SK-N-SH (cell line): Measurements from ENCODE around the gene DGKD. TPM values are rescaled to one million over a fixed set of nuclear protein-coding genes. Genes with fewer than 3 reads are reported as not detected.
A peak's percentile ranks its signal among the peaks of the same experiment; 100 is the strongest.

Experiments used
- CTCF ChIA-PET: fragments of 300-600, 350-600 bp; formaldehyde crosslinking; extraction: SDS; loops from one replicate; lab custom pipeline; 2021; lab: Yijun Ruan, JAX
- POLR2A ChIA-PET: fragments of 350-600 bp; sonication (Branson Sonifier 250); formaldehyde crosslinking; extraction: SDS; loops from one replicate; lab custom pipeline; 2020; ENCODE audit warnings: antibody characterized with exemption, inconsistent platforms; lab: Yijun Ruan, JAX
- DNase-seq: peaks from one replicate; pipeline ENCODE4 v3.0.0; 2012
- H2AFZ ChIP-seq: fragments of 200-600 bp; sonication (generic); 2 replicates; pipeline ENCODE4 v1.8.1; 2016; ENCODE audit warnings: antibody characterized with exemption, mild to moderate bottlenecking, low read depth
- H3F3A ChIP-seq: fragments of 200-600 bp; sonication (generic); replicated peaks from 2 replicates; pipeline ENCODE3; 2016; ENCODE audit warnings: antibody characterized with exemption, mild to moderate bottlenecking; ENCODE audit not compliant: insufficient read depth
- H3K27ac ChIP-seq, 2 experiments: fragments of 200-500 bp in 1 of 2; fragments of 200-600 bp in 1 of 2; sonication (Bioruptor generic) in 1 of 2; sonication (generic), shearing (Covaris generic) in 1 of 2; 2 replicates each; pipeline versions ENCODE4 v1.5.1 to v1.6.1; 2014 to 2016; ENCODE audit warnings: low read depth in 2 of 2, inconsistent platforms in 1 of 2, low read length in 1 of 2, mild to moderate bottlenecking in 1 of 2, mixed read lengths in 1 of 2
- H3K27me3 ChIP-seq: fragments of 200-600 bp; sonication (generic), shearing (Covaris generic); 2 replicates; pipeline ENCODE4 v1.6.1; 2016; ENCODE audit warnings: mixed run types; ENCODE audit not compliant: insufficient read depth
- H3K36me3 ChIP-seq, 2 experiments: fragments of 200-500 bp in 1 of 2; fragments of 200-600 bp in 1 of 2; sonication (Bioruptor generic) in 1 of 2; sonication (generic) in 1 of 2; replicated peaks in 1 of 2; 2 replicates each; pipeline versions ENCODE3 to v1.5.1; 2014 to 2016; ENCODE audit warnings: low read length in 1 of 2, mild to moderate bottlenecking in 1 of 2; ENCODE audit not compliant: insufficient read depth in 2 of 2, control insufficient read depth in 1 of 2
- H3K4me1 ChIP-seq, 2 experiments: fragments of 200-500 bp in 1 of 2; fragments of 200-600 bp in 1 of 2; sonication (Bioruptor generic) in 1 of 2; sonication (generic), shearing (Covaris generic) in 1 of 2; 2 replicates each; pipeline versions ENCODE4 v1.5.1 to v1.6.1; 2014 to 2016; ENCODE audit warnings: low read depth in 1 of 2, low read length in 1 of 2, mixed run types in 1 of 2; ENCODE audit not compliant: insufficient read depth in 2 of 2, control insufficient read depth in 1 of 2
- H3K4me2 ChIP-seq: fragments of 200-600 bp; sonication (generic), shearing (Covaris generic); 2 replicates; pipeline ENCODE4 v1.6.1; 2017; ENCODE audit warnings: mixed run types
- H3K4me3 ChIP-seq, 2 experiments: fragments of 200-500 bp in 1 of 2; fragments of 200-600 bp in 1 of 2; sonication (Bioruptor generic) in 1 of 2; sonication (generic), shearing (Covaris generic) in 1 of 2; 2 replicates each; pipeline versions ENCODE4 v1.5.1 to v1.8.1; 2014 to 2016; ENCODE audit warnings: low read depth in 2 of 2, inconsistent platforms in 1 of 2, low read length in 1 of 2, mild to moderate bottlenecking in 1 of 2, mixed read lengths in 1 of 2, moderate library complexity in 1 of 2
- H3K79me2 ChIP-seq: fragments of 200-600 bp; sonication (generic); 2 replicates; pipeline ENCODE4 v1.8.1; 2017; ENCODE audit warnings: mild to moderate bottlenecking; ENCODE audit not compliant: insufficient read depth
- H3K9ac ChIP-seq: fragments of 200-600 bp; sonication (generic); 2 replicates; pipeline ENCODE4 v1.6.1; 2017; ENCODE audit warnings: mixed run types
- H3K9me2 ChIP-seq: fragments of 200-600 bp; sonication (generic); 2 replicates; pipeline ENCODE4 v1.6.1; 2017; ENCODE audit warnings: mixed run types
- H3K9me3 ChIP-seq: fragments of 200-600 bp; sonication (generic); 2 replicates; pipeline ENCODE4 v1.6.1; 2017; ENCODE audit warnings: mixed run types, mild to moderate bottlenecking, moderate library complexity
- H4K20me1 ChIP-seq: fragments of 200-600 bp; sonication (generic); 2 replicates; pipeline ENCODE4 v1.6.1; 2017; ENCODE audit warnings: mild to moderate bottlenecking, mixed run types; ENCODE audit not compliant: insufficient read depth
- ELF1 ChIP-seq: IDR thresholded peaks from 2 replicates; pipeline ENCODE4 v1.4.0; 2012
- EZH2phosphoT487 ChIP-seq: fragments of 200-600 bp; sonication (generic); IDR thresholded peaks from 2 replicates; pipeline ENCODE4 v1.6.1; 2017; ENCODE audit warnings: low read depth, mixed run types, mild to moderate bottlenecking, antibody characterized with exemption, moderate library complexity, borderline replicate concordance
- GABPA ChIP-seq: IDR thresholded peaks from 2 replicates; pipeline ENCODE4 v1.4.0; 2012; ENCODE audit warnings: low read depth, mild to moderate bottlenecking
- GATA2 ChIP-seq: sonication (generic); formaldehyde crosslinking; IDR thresholded peaks from 2 replicates; pipeline ENCODE4 v1.5.0; 2020; ENCODE audit warnings: mild to moderate bottlenecking, missing genetic modification reagents
- MEF2A ChIP-seq: IDR thresholded peaks from 2 replicates; pipeline ENCODE4 v1.4.0; 2012; ENCODE audit warnings: low read depth, borderline replicate concordance
- RCOR1 ChIP-seq: fragments of 150-350 bp; IDR thresholded peaks from 2 replicates; pipeline ENCODE4 v1.6.1; 2017; ENCODE audit warnings: antibody characterized with exemption, low read length
- RFX5 ChIP-seq: IDR thresholded peaks from 2 replicates; pipeline ENCODE4 v1.6.1; 2012; ENCODE audit warnings: mild to moderate bottlenecking, improper control_type of control experiment, low read length
- SIN3A ChIP-seq: IDR thresholded peaks from 2 replicates; pipeline ENCODE4 v1.6.1; 2012; ENCODE audit warnings: low read depth, mild to moderate bottlenecking, low read length, moderate library complexity, borderline replicate concordance
- TAF1 ChIP-seq: IDR thresholded peaks from 2 replicates; pipeline ENCODE4 v1.6.1; 2012; ENCODE audit warnings: low read depth, mild to moderate bottlenecking, low read length, moderate library complexity, borderline replicate concordance
- TEAD4 ChIP-seq: IDR thresholded peaks from 2 replicates; pipeline ENCODE4 v1.4.0; 2012; ENCODE audit warnings: mild to moderate bottlenecking, borderline replicate concordance; ENCODE audit not compliant: insufficient read depth
- YY1 ChIP-seq: IDR thresholded peaks from 2 replicates; pipeline ENCODE4 v1.4.0; 2012; ENCODE audit warnings: low read depth, mild to moderate bottlenecking
- WGBS: methylation state at CpG from one replicate; pipeline ENCODE4 v1.1.6; 2017; ENCODE audit warnings: low lambda C conversion rate; 5-methylcytosine and 5-hydroxymethylcytosine counted together
- polyA plus RNA-seq, 3 experiments: library from polyadenylated mRNA; depleted of rRNA; stranded (reverse); fragments of >200 nt; gene quantifications; 2 replicates each; pipeline ENCODE4 v1.2.3, GENCODE V29; 2012
- TF ChIP-seq, protein P1 (sequence below): IDR thresholded peaks from 2 replicates; pipeline ENCODE4 v1.4.0; 2012; ENCODE audit warnings: low read depth, borderline replicate concordance
- TF ChIP-seq, protein P2 (sequence below): IDR thresholded peaks from 2 replicates; pipeline ENCODE4 v1.6.1; 2012; ENCODE audit warnings: mild to moderate bottlenecking, low read depth, low read length, moderate library complexity

DGKD gene
- polyA plus RNA-seq, 1 of the 3 experiments (the other 2 are of a cell fraction) = 21.7 TPM

DNA sequence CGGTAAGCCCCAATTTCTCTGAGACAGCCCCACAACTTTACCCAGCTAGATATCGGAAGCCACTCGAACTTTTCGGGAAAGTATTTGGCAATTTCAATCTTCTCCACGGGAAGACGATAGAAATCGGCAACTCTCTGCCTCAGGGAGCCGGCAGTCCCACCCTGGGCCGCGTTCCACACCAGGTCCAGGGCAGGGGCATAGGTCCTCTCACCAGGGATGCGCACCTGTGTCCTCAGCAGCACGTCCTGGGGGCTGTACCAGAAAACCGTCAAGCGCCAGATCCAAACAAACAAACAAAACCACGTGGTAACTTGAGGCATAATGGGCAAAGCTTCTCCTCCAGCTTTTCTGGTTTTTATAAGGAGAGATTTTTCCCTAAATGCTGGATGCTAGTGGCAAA is 131.4 kb downstream of the DGKD start:
- Histone ChIP-seq H3K27ac (peak overlapping the region in 1 of 2 experiments; percentile 99; a peak in 2 of 4 replicates), H3F3A (peaks cover 38% of the 10 kb centered on the region), H3K9ac (peak overlapping the region; percentile 68; the same call in 1 of the 2 replicates), H3K36me3 (peaks cover 32 to 36% of the 10 kb centered on the region in 2 experiments), H3K4me2 (no peak overlapping the region), H3K9me3 (no peaks in the 10 kb centered on the region), H3K4me1 (peaks cover 2 to 34% of the 10 kb centered on the region in 2 experiments; a peak in 3 of 4 replicates), H4K20me1 (no peaks in the 10 kb centered on the region), H3K79me2 (peaks cover 7% of the 10 kb centered on the region; the same call in 1 of the 2 replicates), H3K27me3 (no peaks in the 10 kb centered on the region), H2AFZ (no peak overlapping the region), H3K9me2 (no peaks in the 10 kb centered on the region), H3K4me3 (no peak overlapping the region)
- TF ChIP-seq SIN3A = no peak
- no peak for TF ChIP-seq GABPA
- no peak for TF ChIP-seq TEAD4
- no peak for TF ChIP-seq RCOR1
- TF ChIP-seq, protein P1, sequence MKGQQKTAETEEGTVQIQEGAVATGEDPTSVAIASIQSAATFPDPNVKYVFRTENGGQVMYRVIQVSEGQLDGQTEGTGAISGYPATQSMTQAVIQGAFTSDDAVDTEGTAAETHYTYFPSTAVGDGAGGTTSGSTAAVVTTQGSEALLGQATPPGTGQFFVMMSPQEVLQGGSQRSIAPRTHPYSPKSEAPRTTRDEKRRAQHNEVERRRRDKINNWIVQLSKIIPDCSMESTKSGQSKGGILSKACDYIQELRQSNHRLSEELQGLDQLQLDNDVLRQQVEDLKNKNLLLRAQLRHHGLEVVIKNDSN = no peak
- TF ChIP-seq YY1 = no peak
- TF ChIP-seq, protein P2, sequence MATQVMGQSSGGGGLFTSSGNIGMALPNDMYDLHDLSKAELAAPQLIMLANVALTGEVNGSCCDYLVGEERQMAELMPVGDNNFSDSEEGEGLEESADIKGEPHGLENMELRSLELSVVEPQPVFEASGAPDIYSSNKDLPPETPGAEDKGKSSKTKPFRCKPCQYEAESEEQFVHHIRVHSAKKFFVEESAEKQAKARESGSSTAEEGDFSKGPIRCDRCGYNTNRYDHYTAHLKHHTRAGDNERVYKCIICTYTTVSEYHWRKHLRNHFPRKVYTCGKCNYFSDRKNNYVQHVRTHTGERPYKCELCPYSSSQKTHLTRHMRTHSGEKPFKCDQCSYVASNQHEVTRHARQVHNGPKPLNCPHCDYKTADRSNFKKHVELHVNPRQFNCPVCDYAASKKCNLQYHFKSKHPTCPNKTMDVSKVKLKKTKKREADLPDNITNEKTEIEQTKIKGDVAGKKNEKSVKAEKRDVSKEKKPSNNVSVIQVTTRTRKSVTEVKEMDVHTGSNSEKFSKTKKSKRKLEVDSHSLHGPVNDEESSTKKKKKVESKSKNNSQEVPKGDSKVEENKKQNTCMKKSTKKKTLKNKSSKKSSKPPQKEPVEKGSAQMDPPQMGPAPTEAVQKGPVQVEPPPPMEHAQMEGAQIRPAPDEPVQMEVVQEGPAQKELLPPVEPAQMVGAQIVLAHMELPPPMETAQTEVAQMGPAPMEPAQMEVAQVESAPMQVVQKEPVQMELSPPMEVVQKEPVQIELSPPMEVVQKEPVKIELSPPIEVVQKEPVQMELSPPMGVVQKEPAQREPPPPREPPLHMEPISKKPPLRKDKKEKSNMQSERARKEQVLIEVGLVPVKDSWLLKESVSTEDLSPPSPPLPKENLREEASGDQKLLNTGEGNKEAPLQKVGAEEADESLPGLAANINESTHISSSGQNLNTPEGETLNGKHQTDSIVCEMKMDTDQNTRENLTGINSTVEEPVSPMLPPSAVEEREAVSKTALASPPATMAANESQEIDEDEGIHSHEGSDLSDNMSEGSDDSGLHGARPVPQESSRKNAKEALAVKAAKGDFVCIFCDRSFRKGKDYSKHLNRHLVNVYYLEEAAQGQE = no peak
- no peak for TF ChIP-seq GATA2 (CRISPR knock-in tag)
- WGBS = 97% methylated on average over 15 of the region's 15 CpGs
- ChIA-PET POLR2A (no interaction called here), CTCF (no interaction called here)
- DNase-seq = no peak

DNA sequence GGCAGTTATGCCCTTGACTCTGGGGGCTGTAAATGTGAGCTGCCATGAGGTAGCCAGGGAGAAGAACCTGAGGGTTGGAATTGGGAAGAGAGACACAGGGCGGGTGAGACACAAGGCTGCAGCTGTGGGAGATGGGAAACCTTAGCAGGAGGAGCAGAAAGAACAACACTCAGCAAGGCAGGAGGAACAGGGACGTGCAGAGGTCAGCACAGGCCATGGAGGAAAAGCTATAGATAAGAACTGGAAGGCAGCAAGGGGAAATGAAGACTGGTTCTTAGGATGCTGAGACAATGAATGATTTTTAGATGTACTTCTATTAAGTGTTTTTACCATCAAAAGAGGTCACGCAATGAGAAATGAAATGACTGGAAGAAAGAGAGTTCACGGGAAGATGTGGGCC is 132.1 kb downstream of the DGKD start:
- Histone ChIP-seq H3F3A (peaks cover 38% of the 10 kb centered on the region), H3K36me3 (peaks cover 27 to 36% of the 10 kb centered on the region in 2 experiments), H3K4me1 (peaks cover 2 to 34% of the 10 kb centered on the region in 2 experiments; a peak in 3 of 4 replicates), H3K9me3 (no peaks in the 10 kb centered on the region), H3K27me3 (no peaks in the 10 kb centered on the region), H3K79me2 (peaks cover 7% of the 10 kb centered on the region; the same call in 1 of the 2 replicates), H3K9ac (peak overlapping the region; percentile 68; the same call in 1 of the 2 replicates), H3K4me3 (no peak overlapping the region), H3K9me2 (no peaks in the 10 kb centered on the region), H2AFZ (no peak overlapping the region), H3K27ac (peak overlapping the region; percentile 66 to 99; a peak in 3 of 4 replicates), H4K20me1 (no peaks in the 10 kb centered on the region), H3K4me2 (peak overlapping the region; percentile 43; the same call in 1 of the 2 replicates)
- ChIA-PET CTCF (no interaction called here), POLR2A (no interaction called here)
- WGBS = 74% methylated on average over 4 of the region's 4 CpGs
- no peak for DNase-seq
- TF ChIP-seq TAF1 (no peak), RCOR1 (no peak), EZH2phosphoT487 (no peak), MEF2A (no peak), YY1 (no peak), ELF1 (no peak), RFX5 (no peak)
